Mesodermal cell (in vitro differentiated cells): ENCODE measurements around the gene PILRA.
A peak's percentile ranks its signal among the peaks of the same experiment; 100 is the strongest.

Source experiments
- H3K27ac ChIP-seq: 2 replicates; pipeline ENCODE4 v1.7.0; 2013; ENCODE audit warnings: mild to moderate bottlenecking, low read depth, low read length, moderate library complexity; ENCODE audit not compliant: severe bottlenecking
- H3K36me3 ChIP-seq: 2 replicates; pipeline ENCODE4 v1.7.1; 2013; ENCODE audit warnings: mild to moderate bottlenecking, low read length, moderate library complexity; ENCODE audit not compliant: control insufficient read depth, insufficient read depth
- H3K4me1 ChIP-seq: one replicate; pipeline ENCODE4 v1.7.1; 2013; ENCODE audit warnings: mild to moderate bottlenecking, low read length; ENCODE audit not compliant: insufficient read depth, control insufficient read depth, poor library complexity, severe bottlenecking
- H3K4me3 ChIP-seq: 2 replicates; pipeline ENCODE4 v1.7.0; 2013; ENCODE audit warnings: low read length, control low read depth, mild to moderate bottlenecking; ENCODE audit not compliant: insufficient read depth, poor library complexity, severe bottlenecking; ENCODE audit errors: extremely low read depth
- H3K9me3 ChIP-seq: 2 replicates; pipeline ENCODE4 v1.7.1; 2013; ENCODE audit warnings: mild to moderate bottlenecking, low read length, moderate library complexity; ENCODE audit not compliant: control insufficient read depth
- WGBS, 2 experiments: methylation state at CpG; one replicate each; pipeline ENCODE4 v1.1.5; 2013; ENCODE audit warnings: missing lambda C conversion rate in 2 of 2; ENCODE audit not compliant: insufficient coverage in 2 of 2; 5-methylcytosine and 5-hydroxymethylcytosine counted together

PILRA gene

GRCh38 chr7:100397315-100398081 is 24.2 kb downstream of the PILRA start:
- Histone ChIP-seq H3K9me3 (no peaks in the 10 kb centered on the region), H3K27ac (no peak overlapping the region), H3K4me1 (no peaks in the 10 kb centered on the region), H3K4me3 (no peak overlapping the region), H3K36me3 (no peaks in the 10 kb centered on the region)
- WGBS, 2 experiments: 69 to 77% methylated on average over 10 of the region's 13 CpGs

- H3K27ac ChIP-seq: no peak overlapping the region
- H3K36me3 ChIP-seq: no peaks in the 10 kb centered on the region
- no peaks in the 10 kb centered on the region for H3K4me1 ChIP-seq
- H3K4me3 ChIP-seq: no peak overlapping the region
- H3K9me3 ChIP-seq: no peaks in the 10 kb centered on the region
- WGBS, 2 experiments: 50 to 69% methylated on average over 2 of the region's 2 CpGs
Observed at GRCh38 chr7:100398239-100398638, 25.0 kb downstream of the PILRA start.

GRCh38 chr7:100400041-100400440 is 26.8 kb downstream of the PILRA start:
- 100% methylated on average over 2 to 3 of the region's 3 CpGs for WGBS, 2 experiments
- Histone ChIP-seq H3K4me1 (no peaks in the 10 kb centered on the region), H3K27ac (no peak overlapping the region), H3K4me3 (no peak overlapping the region), H3K9me3 (no peaks in the 10 kb centered on the region), H3K36me3 (no peaks in the 10 kb centered on the region)

- H3K4me1 ChIP-seq: no peaks in the 10 kb centered on the region
- H3K9me3 ChIP-seq: no peaks in the 10 kb centered on the region
- H3K27ac ChIP-seq: no peak overlapping the region
- H3K4me3 ChIP-seq: no peak overlapping the region
- H3K36me3 ChIP-seq: no peaks in the 10 kb centered on the region
- WGBS, 2 experiments: 52 to 71% methylated on average over 7 to 10 of the region's 11 CpGs
Observed at GRCh38 chr7:100400656-100401055, 27.4 kb downstream of the PILRA start.

GRCh38 chr7:100401811-100402210 is 28.5 kb downstream of the PILRA start:
- 87 to 88% methylated on average over 5 of the region's 5 CpGs for WGBS, 2 experiments
- peaks cover 2% of the 10 kb centered on the region for H3K4me1 ChIP-seq
- H3K9me3 ChIP-seq: no peaks in the 10 kb centered on the region
- no peak overlapping the region for H3K4me3 ChIP-seq
- no peak overlapping the region for H3K27ac ChIP-seq
- H3K36me3 ChIP-seq: no peaks in the 10 kb centered on the region

GRCh38 chr7:100402241-100402640 is 29.0 kb downstream of the PILRA start:
- 95% methylated on average over 2 of the region's 2 CpGs for WGBS, 2 experiments
- Histone ChIP-seq H3K4me3 (no peak overlapping the region), H3K9me3 (no peaks in the 10 kb centered on the region)

GRCh38 chr7:100406767-100407166 is 33.5 kb downstream of the PILRA start:
- H3K36me3 ChIP-seq: no peaks in the 10 kb centered on the region
- 61 to 81% methylated on average over 3 of the region's 6 CpGs for WGBS, 2 experiments
- no peak overlapping the region for H3K4me3 ChIP-seq
- peaks cover 9% of the 10 kb centered on the region for H3K4me1 ChIP-seq
- H3K9me3 ChIP-seq: no peaks in the 10 kb centered on the region
- peak overlapping the region; percentile 23 for H3K27ac ChIP-seq

More at GRCh38 chr7:100402241-100402640, 29.0 kb downstream of the PILRA start:
- H3K27ac ChIP-seq: no peak overlapping the region
- H3K36me3 ChIP-seq: no peaks in the 10 kb centered on the region
- H3K4me1 ChIP-seq: peaks cover 7% of the 10 kb centered on the region

- Histone ChIP-seq H3K4me3 (no peak overlapping the region), H3K9me3 (no peaks in the 10 kb centered on the region), H3K4me1 (peaks cover 9% of the 10 kb centered on the region), H3K27ac (peak overlapping the region; percentile 23), H3K36me3 (no peaks in the 10 kb centered on the region)
- WGBS, 2 experiments: 50 to 51% methylated on average over 9 to 12 of the region's 12 CpGs
Observed at GRCh38 chr7:100407285-100408180, 34.2 kb downstream of the PILRA start.

GRCh38 chr7:100411101-100411500 is 37.8 kb downstream of the PILRA start:
- Histone ChIP-seq H3K4me1 (peaks cover 9% of the 10 kb centered on the region), H3K36me3 (no peaks in the 10 kb centered on the region), H3K27ac (no peak overlapping the region), H3K9me3 (no peaks in the 10 kb centered on the region), H3K4me3 (no peak overlapping the region)
- 81 to 83% methylated on average over 2 to 6 of the region's 6 CpGs for WGBS, 2 experiments

- Histone ChIP-seq H3K4me1 (no peaks in the 10 kb centered on the region), H3K9me3 (no peaks in the 10 kb centered on the region), H3K36me3 (no peaks in the 10 kb centered on the region), H3K4me3 (no peak overlapping the region), H3K27ac (no peak overlapping the region)
Observed at GRCh38 chr7:100413346-100413745, 40.1 kb downstream of the PILRA start.

- no peaks in the 10 kb centered on the region for H3K36me3 ChIP-seq
- no CpG with 5 or more reads among the region's 1 CpG for WGBS, 2 experiments
- no peak overlapping the region for H3K4me3 ChIP-seq
- H3K9me3 ChIP-seq: no peaks in the 10 kb centered on the region
- no peak overlapping the region for H3K27ac ChIP-seq
- no peaks in the 10 kb centered on the region for H3K4me1 ChIP-seq
Observed at GRCh38 chr7:100413889-100414288, 40.6 kb downstream of the PILRA start.
